GM12873 (cell line): ENCODE data around the gene BRI3BP.
A peak's percentile ranks its signal among the peaks of the same experiment; 100 is the strongest.

Experiments used
- CTCF ChIP-seq: IDR thresholded peaks from 2 replicates; pipeline ENCODE4 v1.5.1; 2012; ENCODE audit warnings: low read depth, mild to moderate bottlenecking, moderate library complexity, low read length, control low read depth; ENCODE audit not compliant: insufficient read depth; ENCODE audit errors: missing control alignments

The BRI3BP gene

GRCh38 chr12:125070661-125071390 lies 77.4 kb downstream of the BRI3BP start:
- TF ChIP-seq CTCF = peak; percentile 11

- TF ChIP-seq CTCF = no peak
Observed at GRCh38 chr12:125071456-125071855, 78.0 kb downstream of the BRI3BP start.

GRCh38 chr12:125072496-125072895 lies 79.1 kb downstream of the BRI3BP start:
- no peak for TF ChIP-seq CTCF

- no peak for TF ChIP-seq CTCF
Observed at GRCh38 chr12:125076103-125076502, 82.7 kb downstream of the BRI3BP start.

- no peak for TF ChIP-seq CTCF
Observed at GRCh38 chr12:125079084-125079483, 85.6 kb downstream of the BRI3BP start.

- no peak for TF ChIP-seq CTCF
Observed at GRCh38 chr12:125079648-125080645, 86.5 kb downstream of the BRI3BP start.
